Measurements from ENCODE around the gene SVEP1.

Gene SVEP1

GRCh38 chr9:110514897-110515296 lies 64.6 kb downstream of the SVEP1 start:
- no peak overlapping the region for H3K4me3 ChIP-seq (replicated peaks in 1 of 2; ENCODE audit: low read depth in 2 of 2, low read length in 2 of 2)
- no peak for TF ChIP-seq CTCF (IDR thresholded peaks at IDR 0.05; ENCODE audit: low read depth, low read length)
- DNase-seq (ENCODE audit: low read depth in 2 of 2): no peak

- DNase-seq (ENCODE audit: low read depth in 2 of 2): no peak
- no peak overlapping the region for H3K4me3 ChIP-seq (replicated peaks in 1 of 2; ENCODE audit: low read depth in 2 of 2, low read length in 2 of 2)
- TF ChIP-seq CTCF (IDR thresholded peaks at IDR 0.05; ENCODE audit: low read depth, low read length): no peak
These were observed 66.7 kb downstream of the SVEP1 start for GRCh38 chr9:110512817-110513216.

GRCh38 chr9:110509792-110510191 lies 69.7 kb downstream of the SVEP1 start:
- H3K4me3 ChIP-seq (replicated peaks in 1 of 2; ENCODE audit: low read depth in 2 of 2, low read length in 2 of 2): no peak overlapping the region
- no peak for DNase-seq (ENCODE audit: low read depth in 2 of 2)
- TF ChIP-seq CTCF (IDR thresholded peaks at IDR 0.05; ENCODE audit: low read depth, low read length): no peak

- no peak for TF ChIP-seq CTCF (IDR thresholded peaks at IDR 0.05; ENCODE audit: low read depth, low read length)
- no peak overlapping the region for H3K4me3 ChIP-seq (replicated peaks in 1 of 2; ENCODE audit: low read depth in 2 of 2, low read length in 2 of 2)
- no peak for DNase-seq (ENCODE audit: low read depth in 2 of 2)
These were observed 76.7 kb downstream of the SVEP1 start for GRCh38 chr9:110502842-110503241.

GRCh38 chr9:110499608-110500007 lies 79.9 kb downstream of the SVEP1 start:
- no peak overlapping the region for H3K4me3 ChIP-seq (replicated peaks in 1 of 2; ENCODE audit: low read depth in 2 of 2, low read length in 2 of 2)
- no peak for TF ChIP-seq CTCF (IDR thresholded peaks at IDR 0.05; ENCODE audit: low read depth, low read length)
- DNase-seq (ENCODE audit: low read depth in 2 of 2): no peak

- no peak for TF ChIP-seq CTCF (IDR thresholded peaks at IDR 0.05; ENCODE audit: low read depth, low read length)
- no peak for DNase-seq (ENCODE audit: low read depth in 2 of 2)
- H3K4me3 ChIP-seq (replicated peaks in 1 of 2; ENCODE audit: low read depth in 2 of 2, low read length in 2 of 2): no peak overlapping the region
These were observed 92.3 kb downstream of the SVEP1 start for GRCh38 chr9:110487196-110487595.

GRCh38 chr9:110486218-110486617 lies 93.3 kb downstream of the SVEP1 start:
- no peak for TF ChIP-seq CTCF (IDR thresholded peaks at IDR 0.05; ENCODE audit: low read depth, low read length)
- no peak overlapping the region for H3K4me3 ChIP-seq (replicated peaks in 1 of 2; ENCODE audit: low read depth in 2 of 2, low read length in 2 of 2)
- no peak for DNase-seq (ENCODE audit: low read depth in 2 of 2)

All from cardiac fibroblast (primary cell).